ENCODE data around the gene PTPRO. TPM values are rescaled to one million over a fixed set of nuclear protein-coding genes. Genes with fewer than 3 reads are reported as not detected.

PTPRO gene
- total RNA-seq, 1 experiment from 2014 or later = 0.52 TPM

DNA sequence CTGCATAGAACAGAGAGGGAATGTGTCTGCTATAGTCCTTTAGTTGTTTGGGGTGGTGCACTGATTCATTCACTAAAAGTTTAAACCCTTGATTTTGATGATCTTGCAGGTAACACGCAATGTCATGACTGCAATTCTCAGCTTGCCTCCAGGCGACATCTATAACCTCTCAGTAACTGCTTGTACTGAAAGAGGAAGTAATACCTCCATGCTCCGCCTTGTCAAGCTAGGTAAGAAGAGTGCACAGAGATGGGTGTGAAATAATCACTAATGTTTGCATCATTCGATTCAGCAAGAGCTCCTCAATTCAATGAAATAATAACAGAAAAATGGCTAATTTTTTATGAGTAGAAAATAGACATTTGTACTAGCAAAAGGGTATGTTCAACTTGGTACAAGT is 203.7 kb downstream of the PTPRO start:
- H3K9me3 ChIP-seq (ENCODE audit: control insufficient read depth, low read depth, low read length) = no peaks in the 10 kb centered on the region
- no peak overlapping the region for H4K91ac ChIP-seq (ENCODE audit: insufficient read length, low read depth, low read length)
- no peaks in the 10 kb centered on the region for H3K79me2 ChIP-seq (ENCODE audit: insufficient read depth, low read length)
- Mint-ChIP-seq H3K27ac (no peak overlapping the region), H3K9me3 (no peaks in the 10 kb centered on the region), H3K4me3 (no peak overlapping the region), H3K36me3 (ENCODE audit: insufficient read depth in 1 of 3, low read depth in 3 of 3) (no peaks in the 10 kb centered on the region), H3K4me1 (peaks cover 5 to 6% of the 10 kb centered on the region in 2 experiments; a peak in 3 of 4 replicates), H3K27me3 (ENCODE audit: low read depth) (no peaks in the 10 kb centered on the region)
- H3K79me1 ChIP-seq (ENCODE audit: insufficient read depth, low read depth, low read length, poor library complexity, severe bottlenecking) = no peaks in the 10 kb centered on the region
- H3K4ac ChIP-seq (ENCODE audit: low read depth, low read length) = no peak overlapping the region
- H4K20me1 ChIP-seq (ENCODE audit: control insufficient read depth, insufficient read depth, insufficient read length) = no peaks in the 10 kb centered on the region
- no CpG with 5 or more reads among the region's 4 CpGs for WGBS (ENCODE audit: extremely low coverage, insufficient read length, low lambda C conversion rate)
- no peak overlapping the region for H3K18ac ChIP-seq (ENCODE audit: insufficient read length, low read depth, low read length)
- H3K56ac ChIP-seq (ENCODE audit: insufficient read length, low read depth, low read length) = no peak overlapping the region
- no peaks in the 10 kb centered on the region for H3K23me2 ChIP-seq (ENCODE audit: insufficient read length, low read depth, low read length, poor library complexity, severe bottlenecking)
- H2BK20ac ChIP-seq (ENCODE audit: low read depth, low read length, poor library complexity, severe bottlenecking) = no peak overlapping the region
- no peak overlapping the region for H3T11ph ChIP-seq (ENCODE audit: low read length)
- no peak overlapping the region for H3K23ac ChIP-seq (ENCODE audit: insufficient read length, low read depth, low read length)
- no peak overlapping the region for H2BK12ac ChIP-seq (ENCODE audit: insufficient read length, low read depth, low read length)
- H4K5ac ChIP-seq (ENCODE audit: insufficient read length, low read depth, low read length) = no peak overlapping the region
- H3K4me1 ChIP-seq (ENCODE audit: insufficient read depth, low read length) = no peaks in the 10 kb centered on the region; the same call in 1 of the 2 replicates
- no peak overlapping the region for H3K27ac ChIP-seq (ENCODE audit: insufficient read length, low read depth, low read length)
- no peak overlapping the region for H2AK5ac ChIP-seq (ENCODE audit: insufficient read length, low read length)
- no peak overlapping the region for H3K14ac ChIP-seq (ENCODE audit: insufficient read depth, low read length)
- H3K9ac ChIP-seq (ENCODE audit: extremely low read depth, insufficient read length, low read length) = no peak overlapping the region
- no peak for DNase-seq
- H2BK15ac ChIP-seq (ENCODE audit: low read depth, low read length) = no peak overlapping the region
- TF ChIP-seq, protein P1, sequence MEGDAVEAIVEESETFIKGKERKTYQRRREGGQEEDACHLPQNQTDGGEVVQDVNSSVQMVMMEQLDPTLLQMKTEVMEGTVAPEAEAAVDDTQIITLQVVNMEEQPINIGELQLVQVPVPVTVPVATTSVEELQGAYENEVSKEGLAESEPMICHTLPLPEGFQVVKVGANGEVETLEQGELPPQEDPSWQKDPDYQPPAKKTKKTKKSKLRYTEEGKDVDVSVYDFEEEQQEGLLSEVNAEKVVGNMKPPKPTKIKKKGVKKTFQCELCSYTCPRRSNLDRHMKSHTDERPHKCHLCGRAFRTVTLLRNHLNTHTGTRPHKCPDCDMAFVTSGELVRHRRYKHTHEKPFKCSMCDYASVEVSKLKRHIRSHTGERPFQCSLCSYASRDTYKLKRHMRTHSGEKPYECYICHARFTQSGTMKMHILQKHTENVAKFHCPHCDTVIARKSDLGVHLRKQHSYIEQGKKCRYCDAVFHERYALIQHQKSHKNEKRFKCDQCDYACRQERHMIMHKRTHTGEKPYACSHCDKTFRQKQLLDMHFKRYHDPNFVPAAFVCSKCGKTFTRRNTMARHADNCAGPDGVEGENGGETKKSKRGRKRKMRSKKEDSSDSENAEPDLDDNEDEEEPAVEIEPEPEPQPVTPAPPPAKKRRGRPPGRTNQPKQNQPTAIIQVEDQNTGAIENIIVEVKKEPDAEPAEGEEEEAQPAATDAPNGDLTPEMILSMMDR (conservative IDR thresholded peaks at IDR 0.05) = no peak
- H2AFZ ChIP-seq (ENCODE audit: low read length) = no peak overlapping the region
- H2BK5ac ChIP-seq (ENCODE audit: insufficient read length, low read length) = no peak overlapping the region
- H4K8ac ChIP-seq (replicated peaks; ENCODE audit: insufficient read length, low read depth, low read length) = no peak overlapping the region
- H3K4me2 ChIP-seq (ENCODE audit: insufficient read depth, insufficient read length, low read length) = no peak overlapping the region
- no peak overlapping the region for H2BK120ac ChIP-seq (ENCODE audit: low read depth, low read length, poor library complexity, severe bottlenecking)
- no peaks in the 10 kb centered on the region for H3K27me3 ChIP-seq (ENCODE audit: insufficient read depth, low read length)

Measured in H9 (cell line).